DND-41 (cell line): ENCODE measurements around the gene GOT1.

Experiments used
- ATAC-seq: fragments of 200-7000 bp; cut with Tn5 transposase; 3 replicates; pipeline ENCODE4 v1.9.1; 2021; ENCODE audit warnings: low read depth; ENCODE audit not compliant: insufficient read depth
- DNase-seq: peaks from one replicate; pipeline ENCODE4 v3.0.0-alpha.2; 2020
- H2AFZ ChIP-seq: 2 replicates; pipeline ENCODE4 v1.6.0; 2012; ENCODE audit warnings: low read depth, low read length
- H3K27ac ChIP-seq: 2 replicates; pipeline ENCODE4 v1.5.1; 2012; ENCODE audit warnings: low read length, inconsistent platforms
- H3K27me3 ChIP-seq: fragments of 200-600 bp; sonication (generic); 2 replicates; pipeline ENCODE4 v1.6.0; 2012; ENCODE audit warnings: low read length, mild to moderate bottlenecking, inconsistent platforms; ENCODE audit not compliant: insufficient read depth, poor library complexity
- H3K36me3 ChIP-seq: 2 replicates; pipeline ENCODE4 v1.5.1; 2012; ENCODE audit warnings: low read length, inconsistent platforms; ENCODE audit not compliant: insufficient read depth
- H3K4me1 ChIP-seq: 2 replicates; pipeline ENCODE4 v1.5.1; 2012; ENCODE audit warnings: mild to moderate bottlenecking, low read length; ENCODE audit not compliant: insufficient read depth
- H3K4me2 ChIP-seq: 2 replicates; pipeline ENCODE4 v1.6.0; 2012; ENCODE audit warnings: mild to moderate bottlenecking, moderate library complexity, low read length, inconsistent platforms; ENCODE audit not compliant: insufficient read depth
- H3K4me3 ChIP-seq, 2 experiments: fragments of 200-600 bp in 1 of 2; shearing (Covaris generic) in 1 of 2; 2 replicates each; pipeline ENCODE4 v1.5.1; 2012 to 2016; ENCODE audit warnings: inconsistent platforms in 2 of 2, low read length in 2 of 2, mild to moderate bottlenecking in 2 of 2, low read depth in 1 of 2, moderate library complexity in 1 of 2
- H3K79me2 ChIP-seq: 2 replicates; pipeline ENCODE4 v1.6.0; 2012; ENCODE audit warnings: low read length, inconsistent platforms; ENCODE audit not compliant: insufficient read depth
- H3K9ac ChIP-seq: 2 replicates; pipeline ENCODE4 v1.6.0; 2012; ENCODE audit warnings: low read depth, mild to moderate bottlenecking, inconsistent platforms, low read length, moderate library complexity
- H3K9me3 ChIP-seq: 2 replicates; pipeline ENCODE4 v1.5.1; 2012; ENCODE audit warnings: low read length, moderate library complexity, mild to moderate bottlenecking, inconsistent platforms; ENCODE audit not compliant: insufficient read depth, severe bottlenecking
- H4K20me1 ChIP-seq: 2 replicates; pipeline ENCODE4 v1.6.0; 2012; ENCODE audit warnings: low read length; ENCODE audit not compliant: insufficient read depth
- EZH2 ChIP-seq: IDR thresholded peaks from 3 replicates; pipeline ENCODE4 v1.6.1; 2012; ENCODE audit warnings: borderline replicate concordance, low read depth, mild to moderate bottlenecking, moderate library complexity, low read length, inconsistent platforms; ENCODE audit not compliant: severe bottlenecking
- TF ChIP-seq, protein P1 (sequence below): IDR thresholded peaks from 2 replicates; pipeline ENCODE4 v1.5.1; 2012; ENCODE audit warnings: borderline replicate concordance, low read length, moderate library complexity, mild to moderate bottlenecking; ENCODE audit not compliant: poor library complexity, severe bottlenecking; ENCODE audit errors: extremely low read depth

Gene GOT1

DNA sequence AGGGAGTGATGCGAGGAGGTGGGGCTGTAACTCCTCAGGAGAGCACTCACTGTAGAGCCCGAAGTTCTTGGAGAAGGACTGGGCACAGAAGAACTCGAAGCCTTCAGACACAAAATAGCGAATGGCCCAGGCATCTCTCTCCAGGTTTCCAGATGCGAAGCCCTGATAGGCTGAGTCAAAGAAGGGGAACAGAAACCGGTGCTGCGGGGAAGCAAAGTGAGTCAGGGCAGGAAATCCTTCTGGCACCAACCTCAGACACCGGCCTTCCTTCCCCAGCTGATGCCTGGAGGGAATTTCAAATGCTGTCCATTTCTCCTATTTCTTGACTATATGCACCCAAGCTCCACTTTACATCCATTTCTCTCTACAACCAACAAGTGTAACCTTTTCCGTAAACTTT is 26.8 kb downstream of the GOT1 start:
- Histone ChIP-seq H4K20me1 (no peaks in the 10 kb centered on the region), H3K9ac (no peak overlapping the region), H3K4me1 (no peaks in the 10 kb centered on the region), H3K79me2 (no peaks in the 10 kb centered on the region), H3K4me3 (no peak overlapping the region), H3K27me3 (no peaks in the 10 kb centered on the region), H3K4me2 (no peak overlapping the region), H2AFZ (no peak overlapping the region), H3K36me3 (peaks cover 64% of the 10 kb centered on the region), H3K9me3 (no peaks in the 10 kb centered on the region), H3K27ac (no peak overlapping the region)
- ATAC-seq (no peak), DNase-seq (no peak)
- TF ChIP-seq, protein P1, sequence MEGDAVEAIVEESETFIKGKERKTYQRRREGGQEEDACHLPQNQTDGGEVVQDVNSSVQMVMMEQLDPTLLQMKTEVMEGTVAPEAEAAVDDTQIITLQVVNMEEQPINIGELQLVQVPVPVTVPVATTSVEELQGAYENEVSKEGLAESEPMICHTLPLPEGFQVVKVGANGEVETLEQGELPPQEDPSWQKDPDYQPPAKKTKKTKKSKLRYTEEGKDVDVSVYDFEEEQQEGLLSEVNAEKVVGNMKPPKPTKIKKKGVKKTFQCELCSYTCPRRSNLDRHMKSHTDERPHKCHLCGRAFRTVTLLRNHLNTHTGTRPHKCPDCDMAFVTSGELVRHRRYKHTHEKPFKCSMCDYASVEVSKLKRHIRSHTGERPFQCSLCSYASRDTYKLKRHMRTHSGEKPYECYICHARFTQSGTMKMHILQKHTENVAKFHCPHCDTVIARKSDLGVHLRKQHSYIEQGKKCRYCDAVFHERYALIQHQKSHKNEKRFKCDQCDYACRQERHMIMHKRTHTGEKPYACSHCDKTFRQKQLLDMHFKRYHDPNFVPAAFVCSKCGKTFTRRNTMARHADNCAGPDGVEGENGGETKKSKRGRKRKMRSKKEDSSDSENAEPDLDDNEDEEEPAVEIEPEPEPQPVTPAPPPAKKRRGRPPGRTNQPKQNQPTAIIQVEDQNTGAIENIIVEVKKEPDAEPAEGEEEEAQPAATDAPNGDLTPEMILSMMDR: no peak
- TF ChIP-seq EZH2: no peak

DNA sequence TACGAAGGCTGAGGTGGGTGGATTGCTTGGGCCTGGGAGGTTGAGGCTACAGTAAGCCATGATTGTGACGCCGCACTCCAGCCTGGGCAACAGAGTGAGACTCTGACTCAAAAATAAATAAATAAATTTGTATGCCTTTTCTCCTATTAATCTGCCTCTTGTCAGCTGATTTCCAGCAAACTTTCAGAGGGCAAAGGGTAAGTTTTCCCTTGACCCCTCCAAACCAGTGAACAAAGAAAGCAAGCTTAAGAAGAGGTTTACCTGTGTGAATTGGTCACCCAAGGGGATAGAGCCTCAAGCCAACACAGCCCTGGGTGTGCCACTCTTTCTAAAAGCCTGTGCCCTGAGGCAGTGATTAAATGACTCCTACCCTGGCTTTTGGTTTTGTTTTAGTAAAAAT is 30.8 kb downstream of the GOT1 start:
- Histone ChIP-seq H3K27ac (no peak overlapping the region), H3K9ac (no peak overlapping the region), H3K27me3 (no peaks in the 10 kb centered on the region), H3K9me3 (no peaks in the 10 kb centered on the region), H3K36me3 (peaks cover 64% of the 10 kb centered on the region), H3K79me2 (no peaks in the 10 kb centered on the region), H3K4me3 (no peak overlapping the region), H3K4me2 (no peak overlapping the region), H2AFZ (no peak overlapping the region), H4K20me1 (no peaks in the 10 kb centered on the region), H3K4me1 (peaks cover 4% of the 10 kb centered on the region)
- ATAC-seq (no peak), DNase-seq (no peak)
- TF ChIP-seq EZH2: no peak
- TF ChIP-seq, protein P1: no peak

DNA sequence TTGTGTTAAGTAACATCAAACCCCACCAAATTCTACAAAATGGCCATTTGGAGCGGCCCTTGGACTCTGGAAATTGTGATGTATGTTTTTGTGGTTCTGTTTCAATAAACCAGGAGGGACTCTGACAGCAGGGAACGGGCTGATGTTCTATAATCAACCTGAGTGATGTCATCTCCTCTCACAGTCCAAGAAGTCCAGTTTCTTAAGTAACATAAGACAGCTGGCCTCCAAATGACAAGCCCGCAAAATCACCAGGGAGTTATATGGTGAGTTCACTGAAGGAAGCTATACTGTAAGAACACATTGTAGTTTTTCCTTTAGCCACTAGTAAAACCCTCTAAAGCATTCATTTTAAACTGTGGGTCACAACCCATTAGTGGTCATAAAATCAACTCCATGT is 34.0 kb downstream of the GOT1 start:
- ATAC-seq (no peak), DNase-seq (no peak)
- Histone ChIP-seq H3K4me1 (peaks cover 4% of the 10 kb centered on the region), H2AFZ (no peak overlapping the region), H3K9me3 (no peaks in the 10 kb centered on the region), H3K36me3 (peaks cover 39% of the 10 kb centered on the region), H3K79me2 (no peaks in the 10 kb centered on the region), H3K4me2 (no peak overlapping the region), H4K20me1 (no peaks in the 10 kb centered on the region), H3K4me3 (no peak overlapping the region), H3K27me3 (no peaks in the 10 kb centered on the region), H3K9ac (no peak overlapping the region), H3K27ac (no peak overlapping the region)
- TF ChIP-seq EZH2: no peak

DNA sequence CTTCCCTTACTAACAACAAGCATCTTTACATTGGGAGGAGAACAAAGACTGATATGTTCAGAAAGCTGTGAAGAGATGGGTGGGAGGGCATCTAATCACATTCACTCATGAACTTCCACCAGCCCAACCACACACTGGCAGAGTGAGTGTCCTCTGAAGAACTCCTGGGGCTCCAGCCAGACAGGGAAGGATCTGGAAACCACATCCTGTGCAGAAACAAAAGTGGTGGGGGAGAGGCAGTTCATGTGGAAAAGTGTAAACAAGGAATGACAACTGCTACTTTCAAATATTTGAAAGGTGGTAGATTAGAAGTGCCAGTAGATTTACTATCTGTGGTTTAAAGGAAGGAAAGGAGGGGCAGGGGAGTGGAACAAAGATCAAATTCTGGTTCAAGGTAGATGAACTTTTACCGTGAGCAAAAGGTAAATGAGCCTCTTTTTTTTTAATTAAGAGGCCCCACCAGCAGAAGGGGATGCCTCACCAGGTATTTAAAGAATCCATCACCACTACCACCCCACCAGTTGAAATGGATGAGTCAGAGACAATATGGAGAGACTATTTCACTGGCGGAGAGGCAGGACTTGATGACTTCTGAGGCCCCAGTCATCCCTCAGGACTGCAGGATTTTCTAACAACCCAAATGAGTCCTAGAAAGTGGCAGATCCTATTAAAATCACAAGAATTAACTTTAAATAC is 34.5 kb downstream of the GOT1 start:
- no peak overlapping the region for H3K4me3 ChIP-seq
- H3K4me1 ChIP-seq: peaks cover 4% of the 10 kb centered on the region
- no peak overlapping the region for H3K27ac ChIP-seq
- TF ChIP-seq EZH2: no peak
- TF ChIP-seq, protein P1: no peak
- H4K20me1 ChIP-seq: no peaks in the 10 kb centered on the region
- H3K27me3 ChIP-seq: no peaks in the 10 kb centered on the region
- DNase-seq (peak; percentile 12), ATAC-seq (peak; percentile 58; the same call in 2 of the 3 replicates)
- no peaks in the 10 kb centered on the region for H3K79me2 ChIP-seq
- H3K36me3 ChIP-seq: peaks cover 35% of the 10 kb centered on the region
- H2AFZ ChIP-seq: no peak overlapping the region
- H3K9me3 ChIP-seq: no peaks in the 10 kb centered on the region
- no peak overlapping the region for H3K4me2 ChIP-seq
- H3K9ac ChIP-seq: no peak overlapping the region
